Right atrium auricular region (tissue), 2 donors: ENCODE results near the gene CNIH2. TPM values are rescaled to one million over a fixed set of nuclear protein-coding genes. Genes with fewer than 3 reads are reported as not detected.
A peak's percentile ranks its signal among the peaks of the same experiment; 100 is the strongest.
"Not testable (repeated sequence)": the region's sequence is repeated elsewhere in the genome, so short reads cannot be mapped to it uniquely, and the experiment has no call there.

Experiments used
- DNase-seq: peaks from one replicate; pipeline ENCODE4 v3.0.0-alpha.2; 2019; ENCODE audit warnings: low spot score
- H3K27ac ChIP-seq, 2 donors: fragments of 200-600 bp; sonication (generic); 1 replicate in 1 of 2; 2 replicates in 1 of 2; pipeline ENCODE4 v1.5.1; 2016 to 2019
- H3K27me3 ChIP-seq, 2 donors: fragments of 200-600 bp; sonication (generic); one replicate each; pipeline versions ENCODE4 v1.5.1 to v1.6.0; 2017 to 2019
- H3K36me3 ChIP-seq: fragments of 200-600 bp; sonication (generic); one replicate; pipeline ENCODE4 v1.5.1; 2016
- H3K4me1 ChIP-seq, 2 donors: fragments of 200-600 bp; sonication (generic); one replicate each; pipeline versions ENCODE4 v1.5.1 to v1.6.0; 2017 to 2019
- H3K4me3 ChIP-seq, 2 donors: fragments of 200-600 bp; sonication (generic); 1 replicate in 1 of 2; 2 replicates in 1 of 2; pipeline ENCODE4 v1.5.1; 2017 to 2019; ENCODE audit warnings: mild to moderate bottlenecking in 1 of 2, moderate library complexity in 1 of 2
- H3K9me3 ChIP-seq, 2 donors: fragments of 200-600 bp; sonication (generic); one replicate each; pipeline ENCODE4 v1.5.1; 2019
- CTCF ChIP-seq, 2 donors: fragments of 200-600 bp; sonication (generic); IDR thresholded peaks; one replicate each; pipeline ENCODE4 v1.5.1; 2019; ENCODE audit warnings: antibody characterized with exemption in 2 of 2
- total RNA-seq, 2 donors: library from RNA; depleted of rRNA; stranded (reverse); fragments of >200 nt; gene quantifications; one replicate each; pipeline ENCODE4 v1.1.0, GENCODE V29; 2016

Gene CNIH2
- total RNA-seq, 2 donors from 2014 or later, result not detected

GRCh38 chr11:66247801-66248200 lies 30.2 kb upstream of the CNIH2 start:
- no peak for TF ChIP-seq CTCF (IDR thresholded peaks at IDR 0.05)
- no peak overlapping the region for H3K4me3 ChIP-seq
- H3K9me3 ChIP-seq, result no peaks in the 10 kb centered on the region
- peaks cover 0 to 4% of the 10 kb centered on the region in 2 donors for H3K4me1 ChIP-seq
- peaks cover 16% of the 10 kb centered on the region for H3K36me3 ChIP-seq
- H3K27ac ChIP-seq, result no peak overlapping the region
- no peaks in the 10 kb centered on the region for H3K27me3 ChIP-seq
- no peak for DNase-seq

GRCh38 chr11:66248903-66249302 lies 29.1 kb upstream of the CNIH2 start:
- Histone ChIP-seq H3K9me3 (no peaks in the 10 kb centered on the region), H3K36me3 (peaks cover 16% of the 10 kb centered on the region), H3K27me3 (no peaks in the 10 kb centered on the region), H3K4me1 (peaks cover 0 to 12% of the 10 kb centered on the region in 2 donors), H3K4me3 (no peak overlapping the region), H3K27ac (no peak overlapping the region)
- no peak for DNase-seq
- no peak for TF ChIP-seq CTCF (IDR thresholded peaks at IDR 0.05)

- Histone ChIP-seq H3K36me3 (peaks cover 6% of the 10 kb centered on the region), H3K27me3 (no peaks in the 10 kb centered on the region), H3K27ac (no peak overlapping the region), H3K9me3 (no peaks in the 10 kb centered on the region), H3K4me3 (no peak overlapping the region), H3K4me1 (peaks cover 0 to 20% of the 10 kb centered on the region in 2 donors)
- TF ChIP-seq CTCF (IDR thresholded peaks at IDR 0.05), result no peak
- DNase-seq, result no peak
Measured at GRCh38 chr11:66251809-66252208, 26.2 kb upstream of the CNIH2 start.

- not testable (repeated sequence) for H3K4me3 ChIP-seq, DNase-seq, H3K27me3 ChIP-seq, H3K36me3 ChIP-seq, H3K27ac ChIP-seq, H3K9me3 ChIP-seq
- peaks cover 0 to 25% of the 10 kb centered on the region in 2 donors for H3K4me1 ChIP-seq
Measured at GRCh38 chr11:66253081-66253480, 24.9 kb upstream of the CNIH2 start.

GRCh38 chr11:66258473-66258893 lies 19.5 kb upstream of the CNIH2 start:
- H3K4me1 ChIP-seq, result peaks cover 0 to 29% of the 10 kb centered on the region in 2 donors
- no peaks in the 10 kb centered on the region for H3K27me3 ChIP-seq
- TF ChIP-seq CTCF (IDR thresholded peaks at IDR 0.05), result peak in 1 of 2 donors; percentile 16
- no peak for DNase-seq
- H3K9me3 ChIP-seq, result no peaks in the 10 kb centered on the region
- H3K27ac ChIP-seq, result peak overlapping the region; percentile 83 to 87
- H3K4me3 ChIP-seq, result peak overlapping the region; percentile 90 to 100
- peaks cover 25% of the 10 kb centered on the region for H3K36me3 ChIP-seq

- TF ChIP-seq CTCF (IDR thresholded peaks at IDR 0.05), result no peak
- H3K36me3 ChIP-seq, result peaks cover 25% of the 10 kb centered on the region
Measured at GRCh38 chr11:66259225-66259624, 18.8 kb upstream of the CNIH2 start.

More at GRCh38 chr11:66259225-66259624, 18.8 kb upstream of the CNIH2 start:
- DNase-seq, result no peak
- H3K27ac ChIP-seq, result no peak overlapping the region
- peaks cover 0 to 26% of the 10 kb centered on the region in 2 donors for H3K4me1 ChIP-seq
- H3K9me3 ChIP-seq, result no peaks in the 10 kb centered on the region
- no peaks in the 10 kb centered on the region for H3K27me3 ChIP-seq
- H3K4me3 ChIP-seq, result no peak overlapping the region
